A673 (cell line): ENCODE measurements around the gene CHCHD6. TPM values are rescaled to one million over a fixed set of nuclear protein-coding genes. Genes with fewer than 3 reads are reported as not detected.

Experiments
- BruUV-seq: library from RNA; stranded (reverse); fragments of 400-500 nt; replicated peaks from 2 replicates; lab custom pipeline; 2021; lab: Mats Ljungman, UMichigan
- CTCF ChIA-PET: fragments of 300-600 bp; sonication (Branson Sonifier 250); formaldehyde crosslinking; loops from one replicate; lab custom pipeline; 2022; ENCODE audit warnings: antibody characterized with exemption; lab: Charles Lee
- POLR2A ChIA-PET: fragments of 300-600 bp; sonication (Branson Sonifier 250); formaldehyde crosslinking; loops from one replicate; lab custom pipeline; 2022; ENCODE audit warnings: antibody characterized with exemption; ENCODE audit not compliant: low non-redundant PET; lab: Charles Lee
- DNase-seq: peaks from one replicate; pipeline ENCODE4 v3.0.0-alpha.2; 2015; ENCODE audit warnings: low spot score
- H3K27ac ChIP-seq: fragments of 200-600 bp; sonication (generic); 2 replicates; pipeline ENCODE4 v1.5.1; 2016; ENCODE audit warnings: mixed run types, low read depth, mild to moderate bottlenecking, mixed read lengths, antibody characterized with exemption, low read length; ENCODE audit not compliant: poor library complexity, severe bottlenecking
- H3K27me3 ChIP-seq: fragments of 200-600 bp; sonication (generic); replicated peaks from 2 replicates; pipeline ENCODE4 v1.6.1; 2017; ENCODE audit warnings: mixed run types, low read depth, mild to moderate bottlenecking, mixed read lengths, antibody characterized with exemption, low read length; ENCODE audit not compliant: insufficient read depth, poor library complexity
- H3K36me3 ChIP-seq: fragments of 200-600 bp; sonication (generic); 2 replicates; pipeline ENCODE4 v1.6.1; 2016; ENCODE audit warnings: mixed run types, mild to moderate bottlenecking, mixed read lengths, antibody characterized with exemption, low read length; ENCODE audit not compliant: insufficient read depth, poor library complexity, severe bottlenecking
- H3K4me1 ChIP-seq: fragments of 200-600 bp; sonication (generic); 2 replicates; pipeline ENCODE4 v1.6.1; 2017; ENCODE audit warnings: mixed run types, mild to moderate bottlenecking, mixed read lengths, antibody characterized with exemption, low read length; ENCODE audit not compliant: insufficient read depth, poor library complexity, severe bottlenecking
- H3K4me3 ChIP-seq: fragments of 200-600 bp; sonication (generic); 2 replicates; pipeline ENCODE4 v1.5.1; 2016; ENCODE audit warnings: low read depth, mixed run types, mild to moderate bottlenecking, mixed read lengths, low read length; ENCODE audit not compliant: poor library complexity, severe bottlenecking
- H3K9me3 ChIP-seq: fragments of 200-600 bp; sonication (generic); 2 replicates; pipeline ENCODE4 v1.6.1; 2016; ENCODE audit warnings: mixed run types, low read depth, mild to moderate bottlenecking, mixed read lengths, antibody characterized with exemption, low read length; ENCODE audit not compliant: poor library complexity, severe bottlenecking
- EZH2 ChIP-seq: fragments of 200-600 bp; sonication (generic); IDR thresholded peaks from 2 replicates; pipeline ENCODE4 v1.6.1; 2017; ENCODE audit warnings: borderline replicate concordance, low read depth, mild to moderate bottlenecking, mixed read lengths, antibody characterized with exemption, low read length; ENCODE audit not compliant: poor library complexity, severe bottlenecking
- intact Hi-C: fragments of 100-400 bp; cut with micrococcal nuclease; formaldehyde crosslinking; loops from one replicate; pipeline ENCODE4 v1.10.0; 2022; ENCODE audit not compliant: unreplicated experiment
- total RNA-seq: library from RNA; stranded (reverse); gene quantifications from 2 replicates; pipeline ENCODE4 v1.2.3, GENCODE V29; 2021
- TF ChIP-seq, protein P1 (sequence below): fragments of 300-800, 200-600 bp; sonication (generic); conservative IDR thresholded peaks from 2 replicates; pipeline ENCODE4 v1.5.1; 2017; ENCODE audit warnings: low read depth, mild to moderate bottlenecking, antibody characterized with exemption, low read length, moderate library complexity, mixed read lengths

Gene CHCHD6
- total RNA-seq, 1 experiment from 2014 or later = 23.3 TPM

DNA sequence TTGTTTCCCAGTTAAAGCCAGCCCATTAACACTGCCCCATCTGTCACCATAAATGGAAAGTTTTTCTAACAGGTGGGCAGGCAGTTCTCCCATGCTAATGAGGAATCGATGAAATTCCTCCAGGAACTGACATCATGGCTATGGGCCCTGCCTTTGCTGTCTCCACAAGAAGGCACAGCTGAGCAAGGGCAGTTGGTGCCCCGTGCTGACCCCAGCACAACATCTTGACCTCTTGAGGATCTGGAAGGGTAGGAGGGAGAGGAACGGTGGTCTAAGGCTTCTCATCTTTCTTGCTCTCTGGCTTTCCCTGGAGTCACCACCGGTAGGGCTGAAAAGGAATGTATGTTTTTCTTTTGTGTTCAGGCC, 46.7 kb downstream of the CHCHD6 start:
- no peak for TF ChIP-seq EZH2
- TF ChIP-seq, protein P1, sequence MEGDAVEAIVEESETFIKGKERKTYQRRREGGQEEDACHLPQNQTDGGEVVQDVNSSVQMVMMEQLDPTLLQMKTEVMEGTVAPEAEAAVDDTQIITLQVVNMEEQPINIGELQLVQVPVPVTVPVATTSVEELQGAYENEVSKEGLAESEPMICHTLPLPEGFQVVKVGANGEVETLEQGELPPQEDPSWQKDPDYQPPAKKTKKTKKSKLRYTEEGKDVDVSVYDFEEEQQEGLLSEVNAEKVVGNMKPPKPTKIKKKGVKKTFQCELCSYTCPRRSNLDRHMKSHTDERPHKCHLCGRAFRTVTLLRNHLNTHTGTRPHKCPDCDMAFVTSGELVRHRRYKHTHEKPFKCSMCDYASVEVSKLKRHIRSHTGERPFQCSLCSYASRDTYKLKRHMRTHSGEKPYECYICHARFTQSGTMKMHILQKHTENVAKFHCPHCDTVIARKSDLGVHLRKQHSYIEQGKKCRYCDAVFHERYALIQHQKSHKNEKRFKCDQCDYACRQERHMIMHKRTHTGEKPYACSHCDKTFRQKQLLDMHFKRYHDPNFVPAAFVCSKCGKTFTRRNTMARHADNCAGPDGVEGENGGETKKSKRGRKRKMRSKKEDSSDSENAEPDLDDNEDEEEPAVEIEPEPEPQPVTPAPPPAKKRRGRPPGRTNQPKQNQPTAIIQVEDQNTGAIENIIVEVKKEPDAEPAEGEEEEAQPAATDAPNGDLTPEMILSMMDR = no peak
- peaks cover 1% of the 10 kb centered on the region for H3K4me1 ChIP-seq
- CTCF ChIA-PET = no interaction called here
- no peaks in the 10 kb centered on the region for H3K9me3 ChIP-seq
- no peak overlapping the region for H3K27ac ChIP-seq
- POLR2A ChIA-PET = no interaction called here
- intact Hi-C loops = loop anchor here (5.0 kb wide), 3 partner anchors 232 to 792 kb away; partner anchors contain the start of gene PLXNA1
- H3K4me3 ChIP-seq = no peak overlapping the region
- BruUV-seq = no TSS peak
- H3K36me3 ChIP-seq = no peaks in the 10 kb centered on the region
- no peaks in the 10 kb centered on the region for H3K27me3 ChIP-seq
- no peak for DNase-seq

DNA sequence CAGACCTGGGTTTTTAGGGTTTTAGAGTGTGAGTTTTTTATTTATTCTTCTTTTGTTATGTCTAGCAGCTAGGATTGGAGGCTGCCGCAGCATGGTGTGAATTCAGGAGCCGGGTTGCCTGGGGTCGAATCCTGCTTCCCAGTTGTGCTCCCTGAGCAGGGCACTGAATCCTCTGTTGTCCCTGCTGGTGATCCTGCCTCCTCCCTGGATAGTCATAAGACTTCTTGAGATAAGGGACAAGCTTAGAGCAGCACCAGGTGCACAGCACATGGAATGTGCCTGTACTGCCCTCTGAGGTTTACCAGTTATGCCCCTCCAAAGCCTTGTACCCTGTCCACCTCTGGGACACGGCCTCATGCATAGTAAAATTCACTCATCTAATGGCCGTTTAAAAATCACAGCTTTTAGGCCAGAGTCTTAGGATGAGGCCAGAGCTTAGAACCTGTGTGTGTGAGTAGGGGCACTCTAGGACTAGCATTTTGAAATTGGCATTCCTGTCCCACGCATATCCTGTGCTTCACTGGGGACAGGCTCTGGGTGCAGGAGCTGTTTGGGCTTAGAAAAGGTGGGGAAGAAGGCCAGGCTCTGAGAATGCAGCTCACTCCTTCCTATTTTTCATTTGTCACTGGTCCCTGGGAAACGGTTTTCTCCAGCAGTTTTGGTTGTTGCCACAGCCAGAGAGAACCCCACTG, 47.7 kb downstream of the CHCHD6 start:
- Histone ChIP-seq H3K27me3 (no peaks in the 10 kb centered on the region), H3K36me3 (no peaks in the 10 kb centered on the region), H3K4me1 (no peaks in the 10 kb centered on the region), H3K9me3 (no peaks in the 10 kb centered on the region), H3K4me3 (no peak overlapping the region), H3K27ac (no peak overlapping the region)
- TF ChIP-seq EZH2 = no peak
- TF ChIP-seq, protein P1 = no peak
- DNase-seq = no peak
- ChIA-PET POLR2A (no interaction called here), CTCF (interaction anchor here (0.7 kb wide), 1 partner anchor 796 kb away, joined by 3 read pairs; no protein-coding TSS in a partner anchor)
- intact Hi-C loops = loop anchor here (5.0 kb wide), 3 partner anchors 231 to 791 kb away; partner anchors contain the start of gene PLXNA1
- BruUV-seq = no TSS peak

DNA sequence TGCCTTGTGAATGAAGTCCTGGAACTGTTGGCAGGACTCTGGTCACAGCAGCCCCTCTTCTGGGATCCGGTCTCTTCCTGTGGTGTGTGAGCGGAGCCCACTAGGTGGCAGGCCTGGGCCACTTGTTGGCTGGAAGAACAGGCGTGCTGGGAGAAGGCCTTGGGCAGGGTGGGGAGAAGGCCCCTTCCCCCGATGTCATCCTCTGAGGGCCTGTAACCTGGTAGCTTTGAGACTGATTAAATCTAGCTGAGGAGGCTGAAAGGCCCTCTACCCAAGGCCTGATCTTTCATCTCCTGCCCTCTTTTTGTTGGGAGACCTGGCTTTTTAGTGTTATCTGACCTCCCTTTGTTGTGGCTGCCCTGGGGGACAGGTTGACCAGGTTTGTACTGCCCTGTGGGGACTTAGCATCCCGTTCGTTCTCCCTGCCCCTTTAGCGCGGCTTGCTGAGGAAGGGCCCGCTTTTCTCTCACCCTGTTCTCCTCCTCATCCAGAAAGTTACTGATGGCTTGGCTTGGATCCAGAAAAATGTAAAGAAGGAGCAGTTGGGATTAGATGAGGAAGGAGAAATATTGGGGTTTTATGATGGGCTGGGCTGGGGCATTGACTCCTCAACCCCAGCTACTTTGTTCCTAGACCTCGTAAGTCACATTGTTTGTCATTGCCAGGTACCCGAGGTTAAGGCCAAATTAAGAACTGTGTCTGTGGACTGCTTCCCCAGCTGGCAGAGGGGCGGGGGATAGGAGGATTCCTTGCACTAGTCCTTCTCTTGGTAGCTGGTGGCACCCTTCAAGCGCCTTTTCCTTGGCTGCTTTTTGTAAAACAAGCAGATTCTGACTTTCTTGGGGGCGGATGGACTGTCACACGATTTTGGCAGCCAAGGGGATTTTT, 48.5 kb downstream of the CHCHD6 start:
- no peaks in the 10 kb centered on the region for H3K9me3 ChIP-seq
- H3K4me1 ChIP-seq = no peaks in the 10 kb centered on the region
- ChIA-PET CTCF (interaction anchor here (0.7 to 1.0 kb wide), 2 partner anchors 230 to 796 kb away, joined by 3 to 5 read pairs; partner anchors contain the start of gene PLXNA1), POLR2A (interaction anchor here (0.6 kb wide), 1 partner anchor 175 kb away, joined by 3 read pairs; no protein-coding TSS in a partner anchor)
- no TSS peak for BruUV-seq
- no peak overlapping the region for H3K4me3 ChIP-seq
- intact Hi-C loops = loop anchor here (5.0 kb wide), 3 partner anchors 230 to 790 kb away; partner anchors contain the start of gene PLXNA1
- H3K36me3 ChIP-seq = no peaks in the 10 kb centered on the region
- TF ChIP-seq EZH2 = no peak
- TF ChIP-seq, protein P1 = peak; percentile 93
- H3K27me3 ChIP-seq = no peaks in the 10 kb centered on the region
- peak; percentile 84 for DNase-seq
- no peak overlapping the region for H3K27ac ChIP-seq
